ENCODE data around the gene IGF2BP1. TPM values are rescaled to one million over a fixed set of nuclear protein-coding genes. Genes with fewer than 3 reads are reported as not detected.

The IGF2BP1 gene
- total and polyA plus RNA-seq, 2 of the 8 experiments (the other 6 are each of a cell fraction or from before 2014, with no cell fraction given) = 41.6 to 513 TPM

DNA sequence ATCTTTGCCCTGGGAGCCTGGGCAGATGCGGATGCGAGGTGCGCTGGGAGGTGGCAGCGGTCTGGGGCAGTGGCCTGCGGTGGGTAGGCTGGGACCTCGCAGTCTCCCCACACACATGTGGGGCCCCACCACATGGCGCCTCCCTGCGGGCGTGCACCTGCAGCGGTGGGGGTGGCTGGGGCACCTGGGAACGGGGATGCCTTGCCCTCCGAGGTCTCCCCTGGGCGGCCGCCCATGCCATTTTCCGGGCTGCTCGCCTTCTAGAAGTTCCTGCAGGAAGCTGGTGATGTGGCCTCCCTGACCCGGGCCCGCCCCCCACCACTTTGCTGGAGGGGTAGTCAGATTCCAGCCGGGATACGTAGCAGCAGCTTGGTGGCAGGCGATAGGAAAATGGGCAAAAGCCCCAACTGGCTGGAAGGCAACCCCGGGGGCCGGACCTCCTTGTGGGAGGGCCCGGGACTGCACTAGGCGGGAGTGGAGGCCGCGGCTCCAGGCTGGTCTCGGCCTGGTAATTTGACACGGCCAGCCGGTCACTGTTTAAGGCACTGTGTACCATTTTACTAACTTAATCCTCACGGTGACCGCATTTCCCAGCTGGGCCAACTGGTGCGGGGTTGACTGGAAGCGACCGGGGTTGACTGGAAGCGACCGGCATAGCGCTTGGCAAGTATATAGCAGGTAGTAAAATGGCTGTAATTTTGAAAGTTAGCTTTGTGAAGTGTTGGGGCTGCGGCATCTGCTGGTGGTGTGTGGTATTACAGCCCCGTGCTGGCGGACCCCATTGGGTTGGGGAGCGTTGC, 38.5 kb downstream of the IGF2BP1 start (continued):
- TF ChIP-seq, protein P1, sequence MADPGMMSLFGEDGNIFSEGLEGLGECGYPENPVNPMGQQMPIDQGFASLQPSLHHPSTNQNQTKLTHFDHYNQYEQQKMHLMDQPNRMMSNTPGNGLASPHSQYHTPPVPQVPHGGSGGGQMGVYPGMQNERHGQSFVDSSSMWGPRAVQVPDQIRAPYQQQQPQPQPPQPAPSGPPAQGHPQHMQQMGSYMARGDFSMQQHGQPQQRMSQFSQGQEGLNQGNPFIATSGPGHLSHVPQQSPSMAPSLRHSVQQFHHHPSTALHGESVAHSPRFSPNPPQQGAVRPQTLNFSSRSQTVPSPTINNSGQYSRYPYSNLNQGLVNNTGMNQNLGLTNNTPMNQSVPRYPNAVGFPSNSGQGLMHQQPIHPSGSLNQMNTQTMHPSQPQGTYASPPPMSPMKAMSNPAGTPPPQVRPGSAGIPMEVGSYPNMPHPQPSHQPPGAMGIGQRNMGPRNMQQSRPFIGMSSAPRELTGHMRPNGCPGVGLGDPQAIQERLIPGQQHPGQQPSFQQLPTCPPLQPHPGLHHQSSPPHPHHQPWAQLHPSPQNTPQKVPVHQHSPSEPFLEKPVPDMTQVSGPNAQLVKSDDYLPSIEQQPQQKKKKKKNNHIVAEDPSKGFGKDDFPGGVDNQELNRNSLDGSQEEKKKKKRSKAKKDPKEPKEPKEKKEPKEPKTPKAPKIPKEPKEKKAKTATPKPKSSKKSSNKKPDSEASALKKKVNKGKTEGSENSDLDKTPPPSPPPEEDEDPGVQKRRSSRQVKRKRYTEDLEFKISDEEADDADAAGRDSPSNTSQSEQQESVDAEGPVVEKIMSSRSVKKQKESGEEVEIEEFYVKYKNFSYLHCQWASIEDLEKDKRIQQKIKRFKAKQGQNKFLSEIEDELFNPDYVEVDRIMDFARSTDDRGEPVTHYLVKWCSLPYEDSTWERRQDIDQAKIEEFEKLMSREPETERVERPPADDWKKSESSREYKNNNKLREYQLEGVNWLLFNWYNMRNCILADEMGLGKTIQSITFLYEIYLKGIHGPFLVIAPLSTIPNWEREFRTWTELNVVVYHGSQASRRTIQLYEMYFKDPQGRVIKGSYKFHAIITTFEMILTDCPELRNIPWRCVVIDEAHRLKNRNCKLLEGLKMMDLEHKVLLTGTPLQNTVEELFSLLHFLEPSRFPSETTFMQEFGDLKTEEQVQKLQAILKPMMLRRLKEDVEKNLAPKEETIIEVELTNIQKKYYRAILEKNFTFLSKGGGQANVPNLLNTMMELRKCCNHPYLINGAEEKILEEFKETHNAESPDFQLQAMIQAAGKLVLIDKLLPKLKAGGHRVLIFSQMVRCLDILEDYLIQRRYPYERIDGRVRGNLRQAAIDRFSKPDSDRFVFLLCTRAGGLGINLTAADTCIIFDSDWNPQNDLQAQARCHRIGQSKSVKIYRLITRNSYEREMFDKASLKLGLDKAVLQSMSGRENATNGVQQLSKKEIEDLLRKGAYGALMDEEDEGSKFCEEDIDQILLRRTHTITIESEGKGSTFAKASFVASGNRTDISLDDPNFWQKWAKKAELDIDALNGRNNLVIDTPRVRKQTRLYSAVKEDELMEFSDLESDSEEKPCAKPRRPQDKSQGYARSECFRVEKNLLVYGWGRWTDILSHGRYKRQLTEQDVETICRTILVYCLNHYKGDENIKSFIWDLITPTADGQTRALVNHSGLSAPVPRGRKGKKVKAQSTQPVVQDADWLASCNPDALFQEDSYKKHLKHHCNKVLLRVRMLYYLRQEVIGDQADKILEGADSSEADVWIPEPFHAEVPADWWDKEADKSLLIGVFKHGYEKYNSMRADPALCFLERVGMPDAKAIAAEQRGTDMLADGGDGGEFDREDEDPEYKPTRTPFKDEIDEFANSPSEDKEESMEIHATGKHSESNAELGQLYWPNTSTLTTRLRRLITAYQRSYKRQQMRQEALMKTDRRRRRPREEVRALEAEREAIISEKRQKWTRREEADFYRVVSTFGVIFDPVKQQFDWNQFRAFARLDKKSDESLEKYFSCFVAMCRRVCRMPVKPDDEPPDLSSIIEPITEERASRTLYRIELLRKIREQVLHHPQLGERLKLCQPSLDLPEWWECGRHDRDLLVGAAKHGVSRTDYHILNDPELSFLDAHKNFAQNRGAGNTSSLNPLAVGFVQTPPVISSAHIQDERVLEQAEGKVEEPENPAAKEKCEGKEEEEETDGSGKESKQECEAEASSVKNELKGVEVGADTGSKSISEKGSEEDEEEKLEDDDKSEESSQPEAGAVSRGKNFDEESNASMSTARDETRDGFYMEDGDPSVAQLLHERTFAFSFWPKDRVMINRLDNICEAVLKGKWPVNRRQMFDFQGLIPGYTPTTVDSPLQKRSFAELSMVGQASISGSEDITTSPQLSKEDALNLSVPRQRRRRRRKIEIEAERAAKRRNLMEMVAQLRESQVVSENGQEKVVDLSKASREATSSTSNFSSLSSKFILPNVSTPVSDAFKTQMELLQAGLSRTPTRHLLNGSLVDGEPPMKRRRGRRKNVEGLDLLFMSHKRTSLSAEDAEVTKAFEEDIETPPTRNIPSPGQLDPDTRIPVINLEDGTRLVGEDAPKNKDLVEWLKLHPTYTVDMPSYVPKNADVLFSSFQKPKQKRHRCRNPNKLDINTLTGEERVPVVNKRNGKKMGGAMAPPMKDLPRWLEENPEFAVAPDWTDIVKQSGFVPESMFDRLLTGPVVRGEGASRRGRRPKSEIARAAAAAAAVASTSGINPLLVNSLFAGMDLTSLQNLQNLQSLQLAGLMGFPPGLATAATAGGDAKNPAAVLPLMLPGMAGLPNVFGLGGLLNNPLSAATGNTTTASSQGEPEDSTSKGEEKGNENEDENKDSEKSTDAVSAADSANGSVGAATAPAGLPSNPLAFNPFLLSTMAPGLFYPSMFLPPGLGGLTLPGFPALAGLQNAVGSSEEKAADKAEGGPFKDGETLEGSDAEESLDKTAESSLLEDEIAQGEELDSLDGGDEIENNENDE (IDR thresholded peaks at IDR 0.05; ENCODE audit: insufficient replicate concordance, low read length) = no peak
- peak; percentile 64 to 70 for TF ChIP-seq RAD21 (IDR thresholded peaks at IDR 0.05 in 1 of 2, conservative IDR thresholded peaks at IDR 0.05 in 1 of 2; ENCODE audit: low read depth in 2 of 2, low read length in 2 of 2)
- peak; percentile 86; the same call in 1 of the 2 replicates for TF ChIP-seq YY1 (IDR thresholded peaks at IDR 0.05; ENCODE audit: low read depth, low read length)
- TF ChIP-seq TAF1 (IDR thresholded peaks at IDR 0.05; ENCODE audit: low read depth, low read length) = peak; percentile 34; the same call in 1 of the 2 replicates
- TF ChIP-seq SAP30 (IDR thresholded peaks at IDR 0.05; ENCODE audit: insufficient read depth, insufficient replicate concordance, low read length) = no peak
- no peak for TF ChIP-seq NRF1 (IDR thresholded peaks at IDR 0.05; ENCODE audit: low read depth, low read length)
- TF ChIP-seq JUN (IDR thresholded peaks at IDR 0.05; ENCODE audit: low read depth, low read length) = 0 out of 2 replicates have a peak, but pooled peaks have one; percentile 36
- no peak for TF ChIP-seq TAF7 (optimal IDR thresholded peaks at IDR 0.05; ENCODE audit: borderline replicate concordance, low read depth, low read length)
- peak; percentile 25 for TF ChIP-seq CTBP2 (IDR thresholded peaks at IDR 0.05; ENCODE audit: borderline replicate concordance, insufficient read depth, insufficient read length, low read length)
